Colon (tissue), 2 donors: Measurements from ENCODE around the gene ARPC5.

Experiments
- FAIRE-seq: peaks from 2 replicates; lab custom pipeline; 2012; peaks lifted over from hg19 to GRCh38; lab: Jason Lieb, UNC
- donor health status: control.
- donor health status: control.

ARPC5 gene

GRCh38 chr1:183609759-183610452 lies 25.7 kb downstream of the ARPC5 start:
- no peak for FAIRE-seq

DNA sequence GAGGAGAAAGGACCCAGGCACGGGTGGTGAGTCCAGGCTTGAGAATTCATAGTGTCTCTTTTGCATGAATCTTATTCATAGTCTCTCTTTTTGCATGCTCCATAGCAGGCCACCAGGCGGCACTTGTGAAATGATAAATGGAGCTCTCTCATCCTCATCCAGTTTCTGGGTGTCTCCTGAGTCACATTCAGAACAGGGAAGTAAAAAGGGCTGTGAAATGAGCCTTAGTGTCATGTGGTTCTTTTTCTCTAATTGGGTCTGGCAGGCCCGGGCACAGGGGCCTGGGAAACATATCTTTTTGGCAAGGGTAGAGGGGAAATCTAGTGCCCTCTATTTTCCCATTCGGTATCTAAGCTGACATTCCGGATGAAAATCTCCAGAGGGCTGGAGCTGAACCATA lies 26.3 kb downstream of the ARPC5 start:
- no peak for FAIRE-seq

DNA sequence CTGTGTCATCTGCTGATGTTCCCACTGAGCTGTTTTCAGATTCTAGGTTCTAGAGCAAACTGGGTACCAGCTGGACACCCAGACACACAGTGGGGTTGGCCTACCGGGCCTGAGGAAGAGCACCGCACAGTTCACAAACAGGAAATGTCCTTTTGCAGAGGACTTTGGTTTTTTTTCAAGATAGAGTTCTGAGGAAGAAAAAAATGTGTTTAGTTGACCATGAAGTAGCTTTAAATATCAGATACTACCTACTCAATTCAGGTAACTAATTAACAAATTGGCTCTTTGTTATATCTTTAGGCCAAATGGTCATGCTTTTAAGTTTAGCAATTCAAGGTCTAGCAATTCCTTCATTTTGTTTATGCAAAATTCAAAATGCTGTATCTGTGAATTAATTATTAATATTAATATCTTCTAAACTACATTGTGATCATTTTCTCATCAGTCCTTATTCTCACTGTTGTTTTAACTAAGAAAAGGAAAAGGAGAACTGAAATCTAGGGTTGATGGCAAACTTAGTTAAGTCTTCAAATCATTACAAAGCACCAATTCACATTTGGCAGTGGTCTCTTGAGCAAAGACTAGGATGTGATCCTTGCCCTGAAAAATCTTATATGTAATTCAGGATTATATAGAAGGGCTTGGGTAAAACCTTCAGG lies 28.1 kb downstream of the ARPC5 start:
- FAIRE-seq: no peak

- FAIRE-seq: no peak
These were observed 29.7 kb downstream of the ARPC5 start for GRCh38 chr1:183605904-183606303.

DNA sequence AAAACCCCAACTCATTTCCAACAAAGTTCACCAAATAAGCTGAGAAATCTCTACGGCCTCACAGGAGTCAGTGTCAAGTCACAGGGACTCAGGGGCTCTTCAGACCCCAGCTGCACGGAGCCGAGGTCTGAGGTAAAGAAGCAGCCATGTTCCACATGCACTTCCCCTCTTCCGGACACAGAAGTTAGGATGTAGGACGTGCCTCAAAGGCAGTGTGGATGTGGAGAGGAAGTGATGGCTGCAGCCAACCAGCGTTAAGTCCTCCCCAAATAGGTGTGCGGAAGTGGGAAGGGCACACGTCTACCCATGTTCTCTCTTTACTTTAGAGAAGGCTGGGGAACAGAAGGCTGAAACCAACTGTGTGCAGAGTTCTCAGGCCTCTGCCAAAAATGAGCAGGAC lies 30.8 kb downstream of the ARPC5 start:
- no peak for FAIRE-seq

- no peak for FAIRE-seq
These were observed 31.4 kb downstream of the ARPC5 start for GRCh38 chr1:183604038-183604808.

DNA sequence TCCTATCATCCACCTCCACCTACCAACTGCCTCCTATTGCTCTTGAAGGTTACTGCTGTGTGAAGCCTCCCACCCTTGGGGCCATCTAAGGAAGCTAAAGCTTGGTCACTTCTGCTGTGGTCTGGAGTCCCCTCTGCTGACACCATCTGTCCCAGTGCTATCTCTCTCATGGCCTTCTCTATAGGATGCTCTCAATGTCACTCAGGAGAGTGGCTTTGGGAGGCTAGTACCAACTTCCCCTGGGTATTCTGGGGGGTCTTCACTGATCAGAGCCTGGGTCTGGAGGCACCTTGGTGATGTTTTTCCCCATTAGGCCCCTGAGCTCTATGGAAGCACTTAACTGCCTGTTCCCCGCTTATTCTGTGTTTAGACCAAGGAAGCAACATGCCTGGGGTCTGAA lies 33.1 kb downstream of the ARPC5 start:
- FAIRE-seq: no peak

- no peak for FAIRE-seq
These were observed 34.9 kb downstream of the ARPC5 start for GRCh38 chr1:183600634-183601033.

GRCh38 chr1:183600136-183600535 lies 35.4 kb downstream of the ARPC5 start:
- FAIRE-seq: no peak

DNA sequence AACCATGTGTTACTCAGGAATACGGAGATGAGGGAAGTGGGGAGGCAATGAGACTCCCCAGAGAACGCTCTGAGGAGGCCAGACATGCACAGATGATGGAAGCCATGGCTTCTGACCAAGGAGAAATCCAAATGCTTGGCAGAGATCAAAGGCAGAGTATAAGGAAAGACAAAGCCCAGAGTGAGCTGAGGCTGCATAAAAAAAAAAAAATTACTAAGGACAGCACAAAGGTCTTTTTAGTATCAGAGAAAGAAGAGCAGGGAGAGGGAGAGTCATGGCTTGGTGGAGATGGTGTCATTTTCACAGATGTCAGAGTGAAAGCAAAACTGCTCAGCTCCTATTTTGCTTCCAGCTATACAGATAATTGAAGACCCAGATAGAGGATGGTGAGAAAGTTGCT lies 37.2 kb downstream of the ARPC5 start:
- no peak for FAIRE-seq

DNA sequence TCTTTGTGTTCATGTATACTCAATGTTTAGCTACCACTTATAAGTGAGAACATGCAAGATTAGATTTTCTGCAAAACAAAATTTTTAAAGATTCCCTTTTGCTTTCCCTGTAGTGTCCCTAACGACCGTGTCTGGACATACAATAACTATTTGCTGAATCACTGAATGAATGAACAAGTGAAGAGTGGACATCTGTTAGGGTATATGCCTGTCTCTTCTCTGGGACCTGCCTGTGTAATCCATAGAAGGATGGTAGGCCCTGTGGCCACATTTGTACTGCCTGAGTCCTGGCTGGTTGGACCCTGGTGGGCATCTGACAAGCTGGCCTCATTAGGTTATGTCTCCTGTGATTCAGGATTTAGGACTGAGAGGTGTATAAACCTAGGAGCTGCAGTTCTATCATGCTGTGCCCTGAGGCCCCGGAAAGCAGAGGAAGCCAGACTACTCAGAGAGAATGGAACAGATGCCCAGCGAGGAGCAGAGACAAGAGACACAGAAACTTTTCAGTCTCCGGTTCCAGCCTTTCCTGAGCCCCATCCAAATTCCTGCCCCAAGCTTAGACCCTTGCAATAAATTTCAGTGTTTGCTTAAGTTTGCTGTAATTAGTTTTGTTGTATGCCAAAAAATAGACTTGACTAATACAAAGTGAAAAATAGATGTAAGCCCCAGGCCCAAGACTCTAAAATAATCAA lies 37.8 kb downstream of the ARPC5 start:
- FAIRE-seq: no peak

GRCh38 chr1:183596500-183596899 lies 39.1 kb downstream of the ARPC5 start:
- FAIRE-seq: no peak

- no peak for FAIRE-seq
These were observed 40.0 kb downstream of the ARPC5 start for GRCh38 chr1:183595537-183595936.

GRCh38 chr1:183593356-183593755 lies 42.2 kb downstream of the ARPC5 start:
- FAIRE-seq: no peak

DNA sequence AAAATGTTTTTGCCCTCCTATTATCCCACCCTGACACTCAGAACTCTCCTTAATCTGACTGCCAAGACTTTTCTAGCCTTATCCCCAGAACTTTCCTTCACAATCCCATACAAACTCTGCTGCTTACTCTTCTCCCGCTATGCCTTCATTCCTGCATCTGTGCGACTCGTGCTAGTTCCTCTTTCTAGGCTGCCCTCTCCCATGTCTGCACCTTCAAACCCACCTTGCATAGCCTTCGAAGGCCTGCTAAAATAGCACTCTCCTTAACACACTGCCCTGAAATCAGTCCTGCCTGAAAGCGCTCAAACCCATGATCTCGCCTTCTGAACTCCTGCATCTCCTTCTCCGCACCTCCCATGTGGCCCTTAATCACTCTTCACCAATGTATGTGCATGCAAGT lies 42.9 kb downstream of the ARPC5 start:
- no peak for FAIRE-seq

DNA sequence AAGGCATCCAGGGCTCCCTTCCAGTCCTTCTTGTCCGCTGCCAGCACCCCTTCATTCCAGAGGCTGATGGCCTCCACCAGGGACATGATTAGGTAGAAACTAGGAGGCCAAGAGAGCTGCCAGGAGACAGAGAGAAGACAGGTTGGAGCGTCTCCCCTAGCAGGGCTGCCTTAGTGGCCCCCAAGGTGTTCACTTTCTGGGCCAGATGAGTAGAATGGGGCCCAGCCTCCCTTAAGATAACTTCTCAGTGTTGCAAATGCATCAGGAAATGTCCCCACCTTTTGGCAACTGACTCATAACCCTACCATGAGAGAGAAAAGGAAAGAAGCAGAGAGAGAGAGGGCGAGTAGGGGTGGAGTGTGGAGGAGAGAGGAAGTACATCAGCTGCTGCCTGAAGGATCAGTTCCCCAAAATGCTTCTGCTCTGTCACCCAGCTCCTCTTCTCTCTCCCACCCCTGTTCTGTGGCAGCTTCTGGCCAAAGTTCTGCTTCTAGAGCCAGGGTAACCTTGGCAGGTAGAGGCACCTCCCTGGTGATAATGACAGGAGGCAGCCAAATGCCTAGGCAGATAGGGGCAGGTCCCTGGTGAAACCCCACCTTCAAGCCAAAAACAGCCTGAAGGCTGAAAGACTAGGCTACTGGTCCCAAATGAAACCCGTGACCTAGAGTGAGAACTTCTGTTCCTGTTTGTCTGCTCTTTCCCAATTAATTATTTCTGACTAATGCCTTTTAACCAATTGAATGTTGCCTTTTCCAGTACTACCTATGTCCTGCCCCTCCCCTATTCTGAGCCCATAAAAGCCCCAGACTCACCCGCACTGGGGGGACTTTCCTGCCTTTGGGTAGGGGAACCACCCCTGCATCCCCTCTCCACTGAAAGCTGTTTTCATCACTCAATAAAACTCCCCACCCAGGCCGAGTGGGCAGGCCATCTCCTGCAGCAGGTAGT lies 45.1 kb downstream of the ARPC5 start, which contains the start of gene NCF2:
Gene NCF2, minus strand, starts transcription at position 216 of the 948 bp plus-strand sequence. Its CDS starts 130 bp downstream, at position 86.
- FAIRE-seq: no peak

DNA sequence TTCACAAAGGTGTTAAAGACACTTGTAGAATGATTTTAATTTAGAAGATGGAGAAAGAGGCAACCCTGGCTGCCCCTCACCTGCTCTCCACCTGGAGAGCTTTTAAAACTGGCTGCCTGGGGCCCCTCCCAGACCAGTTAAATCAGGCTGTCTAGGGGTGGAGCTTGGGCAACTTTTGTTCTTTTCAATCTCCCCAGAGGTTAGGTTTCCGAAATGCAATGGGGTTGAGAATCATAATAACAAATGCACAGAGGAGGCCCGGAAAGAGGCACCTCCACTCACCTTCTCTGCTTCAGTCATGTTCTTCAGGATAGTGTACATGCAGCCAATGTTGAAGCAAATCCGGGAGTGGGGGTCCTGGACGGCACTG lies 45.7 kb downstream of the ARPC5 start:
- FAIRE-seq: no peak

DNA sequence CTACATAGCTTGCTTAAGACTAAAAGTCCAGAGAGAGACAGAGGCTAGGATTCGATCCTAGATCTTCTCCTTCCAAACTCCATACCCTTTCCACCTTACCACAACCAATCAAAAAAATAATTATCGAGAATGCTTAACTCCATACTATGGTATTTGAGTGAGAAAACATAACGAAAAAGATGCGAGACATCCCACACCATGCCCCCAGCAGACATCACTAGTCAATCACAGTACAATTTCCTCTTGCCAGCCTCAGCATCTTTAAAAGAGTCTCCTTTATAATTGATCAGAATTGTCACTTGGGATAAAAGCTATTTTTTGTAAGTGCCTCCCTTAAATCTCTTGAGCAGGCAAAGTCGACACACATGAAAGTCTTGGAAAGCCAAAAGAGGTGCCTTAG lies 46.2 kb downstream of the ARPC5 start:
- no peak for FAIRE-seq

GRCh38 chr1:183588827-183589226 lies 46.8 kb downstream of the ARPC5 start:
- FAIRE-seq: no peak

DNA sequence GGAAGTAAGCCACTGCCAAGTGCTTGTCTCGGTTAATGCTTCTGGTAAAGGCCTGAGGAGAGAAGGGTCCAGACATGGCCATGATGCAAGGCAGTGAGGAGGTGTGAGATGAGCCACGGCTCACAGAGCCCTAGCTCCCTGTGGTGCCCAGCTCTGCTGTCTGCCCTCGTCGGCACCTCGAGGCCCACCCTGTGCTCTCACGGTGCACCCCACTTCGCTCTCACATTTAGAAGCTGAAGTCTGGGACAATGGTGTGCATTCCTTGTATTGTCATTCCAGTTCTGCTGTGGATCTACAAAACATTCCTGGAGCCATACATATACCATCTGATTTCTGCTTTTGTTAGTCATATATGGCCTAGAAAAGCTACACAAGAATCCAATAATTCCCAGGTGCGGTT lies 48.7 kb downstream of the ARPC5 start:
- no peak for FAIRE-seq

- no peak for FAIRE-seq
These were observed 49.1 kb downstream of the ARPC5 start for GRCh38 chr1:183586455-183586854.

- FAIRE-seq: no peak
These were observed 50.5 kb downstream of the ARPC5 start for GRCh38 chr1:183585038-183585437.
